Measurements from ENCODE around the gene PUM2.

DNA sequence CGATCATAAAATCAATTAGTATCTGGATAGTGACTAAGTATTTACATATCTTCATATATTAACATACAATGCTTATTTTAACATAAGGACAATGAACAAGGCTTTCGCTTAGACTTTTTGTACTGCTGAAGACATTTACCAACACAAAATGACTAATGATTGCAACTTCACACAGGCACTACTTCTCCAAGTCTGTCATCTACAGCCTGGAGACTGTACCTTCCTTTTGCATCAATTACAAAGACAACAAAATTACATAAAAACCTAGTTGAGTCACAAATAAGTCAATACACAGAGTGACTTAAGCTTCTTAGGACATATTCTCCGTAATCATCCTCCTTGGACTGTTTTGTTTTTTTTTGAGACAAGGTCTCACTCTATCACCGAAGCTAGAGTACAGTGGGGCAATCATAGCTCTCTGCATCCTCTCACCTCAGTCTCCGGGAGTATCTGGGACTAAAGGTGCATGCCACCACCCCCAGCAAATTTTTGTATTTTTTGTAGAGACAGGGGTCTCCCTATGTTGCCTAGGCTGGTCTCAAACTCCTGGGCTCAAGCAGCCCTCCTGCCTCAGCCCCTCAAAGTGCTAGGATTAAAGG, 15.9 kb downstream of the PUM2 start:
- TF ChIP-seq ZNF274 (IDR thresholded peaks at IDR 0.05; ENCODE audit: low read depth, low read length) = no peak
- TF ChIP-seq YY1 (IDR thresholded peaks at IDR 0.05; ENCODE audit: insufficient read depth, insufficient read length) = no peak
- TF ChIP-seq SUZ12 (IDR thresholded peaks at IDR 0.05; ENCODE audit: extremely low read depth, insufficient read depth, insufficient read length) = no peak
